ENCODE measurements around the gene VCX.
"Not testable (repeated sequence)": the region's sequence is repeated elsewhere in the genome, so short reads cannot be mapped to it uniquely, and the experiment has no call there.

Gene VCX

DNA sequence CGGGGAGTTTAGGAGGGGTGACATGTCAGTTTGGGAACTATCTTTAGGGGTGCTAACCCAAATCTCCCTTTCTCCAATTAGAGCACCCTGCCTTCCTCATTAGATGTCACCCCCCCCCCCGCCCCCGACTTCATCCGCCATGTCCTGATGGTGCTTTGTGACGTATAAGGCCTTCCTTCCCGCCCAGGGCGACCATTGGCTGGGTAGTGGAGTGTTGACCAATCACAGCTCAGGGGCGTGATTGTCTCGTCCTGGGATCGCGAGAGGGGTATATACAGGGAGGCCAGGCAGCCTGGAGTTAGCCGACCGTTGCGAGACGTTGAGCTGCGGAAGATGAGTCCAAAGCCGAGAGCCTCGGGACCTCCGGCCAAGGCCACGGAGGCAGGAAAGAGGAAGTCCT, at the start of gene VCX:
Gene VCX (plus strand): TSS at position 301 of the 400 bp plus-strand sequence. CDS start 33 bp downstream, at position 334.
- DNase-seq: not testable (repeated sequence)

DNA sequence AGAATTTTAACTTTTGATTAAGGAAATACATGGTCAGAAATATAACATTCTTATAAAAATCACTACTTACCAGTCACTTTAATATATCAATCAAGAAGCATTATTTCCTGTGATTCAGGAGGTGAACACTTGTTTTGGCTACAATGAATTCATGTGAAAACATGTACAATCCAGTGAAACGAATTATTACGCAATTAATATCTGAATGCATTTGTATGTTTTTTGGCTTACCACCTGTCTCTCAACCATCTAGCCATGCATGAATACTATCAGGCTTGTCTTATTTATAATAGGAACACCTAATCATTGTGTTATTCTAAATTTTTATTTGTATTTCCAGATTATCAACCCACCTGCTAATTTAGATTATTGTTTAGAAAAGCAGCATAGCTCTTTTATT, 44.6 kb upstream of the VCX start:
- no peak for DNase-seq

DNA sequence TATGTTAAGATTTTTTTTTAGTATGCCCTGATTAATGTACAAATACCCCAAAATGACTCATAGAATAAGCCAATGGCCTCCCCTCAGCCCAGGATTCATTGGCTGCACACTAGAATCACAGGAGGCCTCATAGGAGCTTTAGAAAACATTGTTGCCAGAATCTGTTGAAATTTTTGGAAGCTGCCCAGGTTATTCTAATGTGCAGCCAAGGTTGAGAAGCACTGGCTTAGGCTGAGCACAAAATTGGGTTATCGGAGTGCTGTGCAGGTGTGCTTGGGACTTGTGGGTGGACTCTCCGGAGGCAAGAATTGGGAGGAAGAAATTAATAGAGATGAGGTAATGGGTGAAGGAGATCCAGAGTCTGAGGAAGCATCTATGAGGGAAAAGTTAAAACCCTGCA, 41.3 kb upstream of the VCX start:
- no peak for DNase-seq

DNA sequence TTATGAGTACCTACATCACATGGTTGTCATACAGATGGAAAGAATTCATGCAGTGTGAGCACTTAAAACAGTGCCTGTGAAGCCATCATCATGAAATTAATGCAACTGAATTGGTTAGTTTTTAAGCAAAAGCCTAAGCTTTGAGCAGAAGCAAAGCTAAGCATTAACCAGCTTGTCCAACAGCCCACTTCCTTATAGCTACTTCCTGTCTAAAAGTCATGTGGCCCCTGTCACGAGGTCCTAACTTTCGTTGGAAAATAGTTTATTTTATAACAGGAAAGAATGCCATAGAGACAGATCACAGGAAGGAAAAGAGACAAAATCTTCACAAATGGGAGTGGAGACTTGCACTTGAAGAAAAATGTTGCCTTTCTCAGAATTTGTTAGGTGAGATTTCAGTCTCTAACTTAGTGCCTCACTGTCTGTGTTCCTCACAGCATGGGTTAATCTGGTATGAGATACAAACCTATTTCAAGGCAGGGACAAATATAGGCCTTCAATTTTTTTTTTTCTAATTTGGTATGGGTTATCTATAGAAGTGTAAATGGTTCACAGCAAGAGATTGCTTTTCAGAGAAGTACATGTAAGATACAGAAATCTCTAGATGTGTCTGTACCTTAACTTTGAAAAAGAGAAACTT, 27.7 kb upstream of the VCX start:
- DNase-seq: no peak

DNA sequence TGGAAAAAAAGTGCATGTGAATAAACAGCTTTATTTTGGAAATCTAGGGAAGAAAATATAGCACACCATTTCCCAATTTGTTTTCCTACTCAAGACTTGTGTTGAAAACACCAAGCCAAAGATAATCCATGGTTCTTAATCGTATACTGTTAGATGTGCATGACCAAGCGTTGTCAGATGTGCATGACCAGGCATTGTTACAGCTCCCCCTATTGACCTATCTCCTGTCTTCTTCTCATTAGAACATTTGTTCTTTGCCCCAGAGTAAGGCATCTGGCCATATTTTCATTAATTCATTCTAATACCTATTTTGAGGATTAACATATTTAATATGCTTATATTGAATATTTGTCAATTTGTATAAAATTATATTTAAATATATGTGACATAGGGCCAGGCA, 14.4 kb upstream of the VCX start:
- DNase-seq: no peak

DNA sequence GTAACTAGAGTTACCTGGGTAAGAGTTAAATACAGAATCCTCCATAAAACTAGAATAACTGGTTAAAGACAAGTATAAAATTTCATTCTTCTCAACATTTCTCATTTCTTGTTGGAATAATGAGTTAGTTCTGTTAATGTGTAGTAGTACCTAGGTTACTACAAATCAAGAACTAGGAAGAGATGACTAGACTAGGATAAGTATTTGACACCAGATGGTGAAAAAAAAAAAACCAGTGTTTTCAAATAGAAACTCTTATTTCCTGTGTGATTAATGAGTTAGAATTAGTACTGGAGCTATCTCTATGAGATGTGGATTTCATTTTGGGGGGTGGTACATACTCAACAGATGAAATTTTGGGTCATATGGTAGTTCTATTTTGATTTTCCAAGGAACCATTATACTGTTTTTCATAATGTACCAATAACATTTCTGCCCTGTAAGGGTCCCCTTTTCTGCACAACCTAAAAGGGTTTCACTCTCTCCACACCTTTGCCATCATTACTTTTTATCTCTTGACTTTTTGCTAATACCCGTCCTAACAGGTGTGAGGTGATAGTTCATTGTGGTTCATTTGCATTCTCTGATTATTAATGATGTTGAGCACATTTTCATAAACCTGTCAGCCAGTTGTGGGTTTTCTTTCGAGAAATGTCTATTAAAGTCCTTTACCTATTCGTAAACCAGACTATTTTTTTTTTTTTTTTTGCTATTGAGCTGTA, 1.7 kb upstream of the VCX start:
- DNase-seq: no peak

DNA sequence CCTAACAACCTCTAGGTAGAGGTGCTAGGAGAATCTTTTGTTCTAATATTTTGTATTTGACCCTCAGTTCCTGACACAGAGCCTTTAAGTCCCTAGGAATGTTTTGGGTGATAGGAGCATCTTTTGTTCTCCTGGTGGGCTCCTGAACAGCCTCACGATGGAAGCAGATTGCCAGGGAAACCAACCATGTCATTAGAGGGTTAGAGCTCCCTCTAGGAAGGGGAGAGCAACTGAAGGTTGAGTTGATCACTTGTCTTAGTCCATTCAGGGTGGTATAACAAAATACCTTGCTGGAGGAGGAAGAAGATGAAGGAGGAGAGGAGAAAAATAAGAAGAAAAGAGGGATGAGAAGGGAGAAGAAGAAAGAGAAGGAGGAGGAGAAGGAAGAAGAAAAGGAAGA, 9.2 kb downstream of the VCX start:
- DNase-seq: no peak

DNA sequence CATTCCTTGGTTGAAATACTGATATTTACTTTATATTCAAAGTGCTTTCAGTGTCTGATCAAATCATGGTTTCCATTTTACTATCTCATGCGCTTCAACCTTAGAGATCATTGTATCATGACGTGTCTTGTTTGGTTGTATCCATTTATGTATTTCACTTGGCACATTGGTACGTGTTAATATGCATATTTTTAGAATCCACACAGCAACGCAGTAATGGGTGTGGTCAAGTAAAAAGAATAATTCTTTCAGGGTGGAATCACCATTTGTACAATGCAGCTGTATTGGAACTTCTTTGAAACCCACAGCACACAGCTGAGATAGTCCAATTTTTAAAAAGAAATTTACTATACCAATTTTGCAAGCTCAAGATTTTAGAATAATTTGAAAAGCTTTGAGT, 29.1 kb downstream of the VCX start:
- no peak for DNase-seq

DNA sequence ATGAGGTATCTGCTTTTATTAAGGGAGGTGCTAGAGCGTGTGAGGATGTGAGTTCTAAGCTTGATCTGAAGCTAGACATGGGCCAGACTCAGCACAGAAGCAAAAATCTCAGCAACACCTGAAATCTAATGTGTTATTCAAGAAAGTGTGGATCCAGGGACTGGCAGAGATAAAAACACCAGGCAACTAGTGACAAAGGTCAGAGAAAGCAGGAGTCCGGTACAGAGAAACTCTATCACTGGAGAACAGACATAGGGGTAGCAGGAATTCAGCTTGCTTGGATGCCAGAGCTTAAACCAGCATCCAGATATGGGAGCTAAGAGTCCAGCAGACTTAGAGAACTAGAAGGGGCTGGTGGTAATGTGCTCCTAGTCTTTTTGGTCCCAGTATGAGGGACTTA, 34.0 kb downstream of the VCX start:
- no peak for DNase-seq

DNA sequence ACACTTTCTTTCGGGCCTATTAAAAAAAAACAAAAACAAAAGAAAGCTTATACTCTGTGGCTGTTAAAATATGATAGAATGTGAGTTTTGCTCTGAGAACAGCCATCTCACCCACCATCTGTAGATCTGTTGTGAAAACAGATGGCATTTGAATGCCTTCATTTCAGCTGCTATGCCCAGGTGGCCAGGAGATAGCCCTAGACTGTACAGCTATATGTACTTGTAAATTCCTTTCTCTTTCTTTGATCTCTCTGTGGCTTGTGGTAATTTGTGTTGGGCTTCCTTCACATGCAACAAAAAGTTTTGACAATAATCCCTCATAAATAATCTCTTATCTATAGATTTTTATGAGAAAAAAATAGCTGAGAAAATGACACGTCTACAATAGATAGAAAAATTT, 46.2 kb downstream of the VCX start:
- no peak for DNase-seq

DNA sequence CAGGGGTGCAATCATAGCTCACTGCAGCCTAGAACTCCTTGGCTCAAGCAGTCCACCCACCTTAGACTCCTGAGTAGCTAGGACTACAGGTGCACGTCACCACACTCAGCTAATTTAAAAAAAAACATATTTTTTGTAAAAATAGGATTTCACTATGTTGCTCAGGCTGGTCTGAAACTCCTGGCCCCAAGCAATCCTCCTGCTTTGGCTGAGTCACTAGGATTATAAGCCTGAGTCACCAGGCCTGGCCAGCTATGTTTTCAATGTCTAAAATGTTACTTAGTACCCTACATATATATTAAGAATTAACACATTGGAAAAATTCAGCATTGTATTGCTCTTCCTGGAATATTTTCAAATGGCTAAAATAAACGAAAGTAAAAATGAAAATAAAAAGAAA, 46.7 kb downstream of the VCX start:
- DNase-seq: no peak

DNA sequence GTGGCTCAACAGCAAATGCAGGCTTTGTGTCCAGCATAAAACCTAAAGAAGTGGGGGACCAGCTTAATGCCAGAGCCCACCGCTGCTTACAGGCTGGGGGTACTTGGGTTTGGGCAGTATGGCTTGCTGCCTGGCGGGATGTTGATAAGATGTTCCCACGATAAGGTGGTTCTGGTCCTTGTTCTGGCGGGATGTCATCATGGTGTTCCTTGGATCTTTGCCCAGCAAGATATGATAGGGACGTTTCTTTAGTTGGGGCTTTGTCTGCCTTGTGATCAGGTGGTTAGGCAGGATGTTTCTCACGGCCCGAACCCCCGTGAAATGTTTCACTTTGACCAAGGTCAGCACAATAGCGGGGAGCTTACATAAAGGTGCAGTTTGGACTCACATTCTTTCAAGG, 49.0 kb downstream of the VCX start:
- DNase-seq: no peak

Data from KG1 (cell line).